Measurements from ENCODE around the gene GPRIN3. TPM values are rescaled to one million over a fixed set of nuclear protein-coding genes. Genes with fewer than 3 reads are reported as not detected.

The GPRIN3 gene
- total RNA-seq, 2 experiments from 2014 or later, result 46.4 TPM

GRCh38 chr4:89213382-89213701, 94.3 kb downstream of the GPRIN3 start:
- no peak overlapping the region for H3K27ac ChIP-seq (ENCODE audit: low read depth in 1 of 2, low read length in 2 of 2)
- ATAC-seq (ENCODE audit: poor library complexity), result no peak
- H3K4me1 ChIP-seq (ENCODE audit: insufficient read depth, low read length), result no peaks in the 10 kb centered on the region
- no peak overlapping the region for H3K27ac Mint-ChIP-seq
- no peaks in the 10 kb centered on the region for H3K9me3 ChIP-seq (ENCODE audit: control insufficient read depth in 1 of 2, insufficient read depth in 1 of 2, low read length in 2 of 2)
- no peak overlapping the region for H3K4me3 Mint-ChIP-seq
- H3K36me3 Mint-ChIP-seq (ENCODE audit: low read depth), result no peaks in the 10 kb centered on the region
- intact Hi-C loops (cut with DNase I, micrococcal nuclease), result no loop called here
- H3K9me3 Mint-ChIP-seq, result peaks cover 5% of the 10 kb centered on the region
- CTCF ChIA-PET, result no interaction called here
- POLR2A ChIA-PET, result no interaction called here
- H3K4me3 ChIP-seq (ENCODE audit: low read length), result no peak overlapping the region
- H3K4me1 Mint-ChIP-seq (ENCODE audit: low read depth), result no peaks in the 10 kb centered on the region
- H3K27me3 ChIP-seq (ENCODE audit: control insufficient read depth in 1 of 2, insufficient read depth in 2 of 2, low read length in 2 of 2), result no peaks in the 10 kb centered on the region
- DNase-seq, result no peak
- H3K27me3 Mint-ChIP-seq, result peaks cover 10% of the 10 kb centered on the region
- no peak for TF ChIP-seq CTCF (IDR thresholded peaks at IDR 0.05)
- H3K36me3 ChIP-seq (ENCODE audit: insufficient read depth, low read length), result no peaks in the 10 kb centered on the region

GRCh38 chr4:89212666-89213381, 94.8 kb downstream of the GPRIN3 start:
- Histone ChIP-seq H3K27ac (ENCODE audit: low read depth in 1 of 2, low read length in 2 of 2) (no peak overlapping the region), H3K9me3 (ENCODE audit: control insufficient read depth in 1 of 2, insufficient read depth in 1 of 2, low read length in 2 of 2) (no peaks in the 10 kb centered on the region), H3K4me3 (ENCODE audit: low read length) (no peak overlapping the region), H3K36me3 (ENCODE audit: insufficient read depth, low read length) (no peaks in the 10 kb centered on the region), H3K27me3 (ENCODE audit: control insufficient read depth in 1 of 2, insufficient read depth in 2 of 2, low read length in 2 of 2) (no peaks in the 10 kb centered on the region), H3K4me1 (ENCODE audit: insufficient read depth, low read length) (no peaks in the 10 kb centered on the region)
- ChIA-PET POLR2A (no interaction called here), CTCF (no interaction called here)
- no peaks in the 10 kb centered on the region for H3K36me3 Mint-ChIP-seq (ENCODE audit: low read depth)
- no peaks in the 10 kb centered on the region for H3K4me1 Mint-ChIP-seq (ENCODE audit: low read depth)
- no peak for TF ChIP-seq CTCF (IDR thresholded peaks at IDR 0.05)
- H3K9me3 Mint-ChIP-seq, result peaks cover 5% of the 10 kb centered on the region
- peaks cover 10% of the 10 kb centered on the region for H3K27me3 Mint-ChIP-seq
- H3K27ac Mint-ChIP-seq, result no peak overlapping the region
- ATAC-seq (ENCODE audit: poor library complexity), result no peak
- no peak for DNase-seq
- H3K4me3 Mint-ChIP-seq, result no peak overlapping the region
- intact Hi-C loops (cut with DNase I, micrococcal nuclease), result no loop called here

GRCh38 chr4:89204624-89205023, 103.0 kb downstream of the GPRIN3 start:
- CTCF ChIA-PET, result no interaction called here
- no peak overlapping the region for H3K27ac Mint-ChIP-seq
- H3K9me3 Mint-ChIP-seq, result peaks cover 2% of the 10 kb centered on the region
- no peaks in the 10 kb centered on the region for H3K4me1 Mint-ChIP-seq (ENCODE audit: low read depth)
- no peak overlapping the region for H3K4me3 Mint-ChIP-seq
- Histone ChIP-seq H3K9me3 (ENCODE audit: control insufficient read depth in 1 of 2, insufficient read depth in 1 of 2, low read length in 2 of 2) (no peaks in the 10 kb centered on the region), H3K27ac (ENCODE audit: low read depth in 1 of 2, low read length in 2 of 2) (no peak overlapping the region), H3K4me3 (ENCODE audit: low read length) (no peak overlapping the region), H3K27me3 (ENCODE audit: control insufficient read depth in 1 of 2, insufficient read depth in 2 of 2, low read length in 2 of 2) (peaks cover 0 to 2% of the 10 kb centered on the region in 2 experiments), H3K4me1 (ENCODE audit: insufficient read depth, low read length) (no peaks in the 10 kb centered on the region), H3K36me3 (ENCODE audit: insufficient read depth, low read length) (no peaks in the 10 kb centered on the region)
- POLR2A ChIA-PET, result no interaction called here
- no peak for ATAC-seq (ENCODE audit: poor library complexity)
- no peak for TF ChIP-seq CTCF (IDR thresholded peaks at IDR 0.05)
- intact Hi-C loops (cut with DNase I, micrococcal nuclease), result no loop called here
- H3K27me3 Mint-ChIP-seq, result peaks cover 9% of the 10 kb centered on the region
- DNase-seq, result no peak
- no peaks in the 10 kb centered on the region for H3K36me3 Mint-ChIP-seq (ENCODE audit: low read depth)

All from CD4-positive, alpha-beta T cell (primary cell).